ENCODE data around the gene TFF2.
A peak's percentile ranks its signal among the peaks of the same experiment; 100 is the strongest.

The TFF2 gene

GRCh38 chr21:42338729-42339715, 11.8 kb downstream of the TFF2 start:
- no peak overlapping the region for H3K27ac ChIP-seq (ENCODE audit: low read depth, low read length, poor library complexity, severe bottlenecking)
- H3F3A ChIP-seq (ENCODE audit: insufficient read depth, low read length): no peaks in the 10 kb centered on the region
- no peak overlapping the region for H3K4me3 ChIP-seq (ENCODE audit: low read depth, low read length, poor library complexity, severe bottlenecking)
- no peaks in the 10 kb centered on the region for H3K4me1 ChIP-seq (ENCODE audit: insufficient read depth, low read length, severe bottlenecking)
- no peak overlapping the region for H3K4me2 ChIP-seq (ENCODE audit: low read length)
- no peaks in the 10 kb centered on the region for H3K36me3 ChIP-seq (ENCODE audit: insufficient read depth, low read length)
- H3K27me3 ChIP-seq (ENCODE audit: insufficient read depth, low read length): peaks cover 4% of the 10 kb centered on the region; the same call in 1 of the 2 replicates
- peaks cover 4% of the 10 kb centered on the region; the same call in 1 of the 2 replicates for H3K9me3 ChIP-seq (ENCODE audit: low read length)
- no peaks in the 10 kb centered on the region for H3K79me2 ChIP-seq (ENCODE audit: insufficient read depth, low read length)
- no peaks in the 10 kb centered on the region for H3K9me2 ChIP-seq (ENCODE audit: low read depth, low read length)
- TF ChIP-seq EZH2 (IDR thresholded peaks at IDR 0.05; ENCODE audit: borderline replicate concordance, low read length) (no peak), CTCF (IDR thresholded peaks at IDR 0.05; ENCODE audit: low read length) (no peak)
- H2AFZ ChIP-seq (ENCODE audit: low read length): no peak overlapping the region
- no peaks in the 10 kb centered on the region for H4K20me1 ChIP-seq (ENCODE audit: insufficient read depth, low read length)
- no peak overlapping the region for H3K9ac ChIP-seq (ENCODE audit: low read length)

GRCh38 chr21:42337830-42338728, 12.7 kb downstream of the TFF2 start:
- H4K20me1 ChIP-seq (ENCODE audit: insufficient read depth, low read length): no peaks in the 10 kb centered on the region
- H3K9me2 ChIP-seq (ENCODE audit: low read depth, low read length): no peaks in the 10 kb centered on the region
- H3K36me3 ChIP-seq (ENCODE audit: insufficient read depth, low read length): no peaks in the 10 kb centered on the region
- peaks cover 4% of the 10 kb centered on the region; the same call in 1 of the 2 replicates for H3K9me3 ChIP-seq (ENCODE audit: low read length)
- H3K27ac ChIP-seq (ENCODE audit: low read depth, low read length, poor library complexity, severe bottlenecking): no peak overlapping the region
- no peak overlapping the region for H3K4me3 ChIP-seq (ENCODE audit: low read depth, low read length, poor library complexity, severe bottlenecking)
- H3K4me2 ChIP-seq (ENCODE audit: low read length): no peak overlapping the region
- H3K9ac ChIP-seq (ENCODE audit: low read length): no peak overlapping the region
- TF ChIP-seq CTCF (IDR thresholded peaks at IDR 0.05; ENCODE audit: low read length) (peak; percentile 78), EZH2 (IDR thresholded peaks at IDR 0.05; ENCODE audit: borderline replicate concordance, low read length) (no peak)
- H3K27me3 ChIP-seq (ENCODE audit: insufficient read depth, low read length): peaks cover 4% of the 10 kb centered on the region; the same call in 1 of the 2 replicates
- H3K4me1 ChIP-seq (ENCODE audit: insufficient read depth, low read length, severe bottlenecking): no peaks in the 10 kb centered on the region
- no peaks in the 10 kb centered on the region for H3K79me2 ChIP-seq (ENCODE audit: insufficient read depth, low read length)
- no peaks in the 10 kb centered on the region for H3F3A ChIP-seq (ENCODE audit: insufficient read depth, low read length)
- no peak overlapping the region for H2AFZ ChIP-seq (ENCODE audit: low read length)

GRCh38 chr21:42337276-42337675, 13.5 kb downstream of the TFF2 start:
- H3K9me3 ChIP-seq (ENCODE audit: low read length): peaks cover 4% of the 10 kb centered on the region; the same call in 1 of the 2 replicates
- no peaks in the 10 kb centered on the region for H3F3A ChIP-seq (ENCODE audit: insufficient read depth, low read length)
- H2AFZ ChIP-seq (ENCODE audit: low read length): no peak overlapping the region
- no peaks in the 10 kb centered on the region for H3K79me2 ChIP-seq (ENCODE audit: insufficient read depth, low read length)
- H3K4me2 ChIP-seq (ENCODE audit: low read length): no peak overlapping the region
- no peak overlapping the region for H3K27ac ChIP-seq (ENCODE audit: low read depth, low read length, poor library complexity, severe bottlenecking)
- TF ChIP-seq EZH2 (IDR thresholded peaks at IDR 0.05; ENCODE audit: borderline replicate concordance, low read length): no peak
- no peak for TF ChIP-seq CTCF (IDR thresholded peaks at IDR 0.05; ENCODE audit: low read length)
- H4K20me1 ChIP-seq (ENCODE audit: insufficient read depth, low read length): no peaks in the 10 kb centered on the region
- no peaks in the 10 kb centered on the region for H3K36me3 ChIP-seq (ENCODE audit: insufficient read depth, low read length)
- no peaks in the 10 kb centered on the region for H3K4me1 ChIP-seq (ENCODE audit: insufficient read depth, low read length, severe bottlenecking)
- H3K4me3 ChIP-seq (ENCODE audit: low read depth, low read length, poor library complexity, severe bottlenecking): no peak overlapping the region
- no peaks in the 10 kb centered on the region for H3K9me2 ChIP-seq (ENCODE audit: low read depth, low read length)
- H3K27me3 ChIP-seq (ENCODE audit: insufficient read depth, low read length): peaks cover 7% of the 10 kb centered on the region; the same call in 1 of the 2 replicates
- no peak overlapping the region for H3K9ac ChIP-seq (ENCODE audit: low read length)

All from OCI-LY1 (cell line).